ENCODE data around the gene IYD. TPM values are rescaled to one million over a fixed set of nuclear protein-coding genes. Genes with fewer than 3 reads are reported as not detected.

Gene IYD
- total and polyA plus RNA-seq, 10 of the 15 experiments (the other 5 are each of a cell fraction or from before 2014, with no cell fraction given), result 0.07 TPM; not detected in 9

DNA sequence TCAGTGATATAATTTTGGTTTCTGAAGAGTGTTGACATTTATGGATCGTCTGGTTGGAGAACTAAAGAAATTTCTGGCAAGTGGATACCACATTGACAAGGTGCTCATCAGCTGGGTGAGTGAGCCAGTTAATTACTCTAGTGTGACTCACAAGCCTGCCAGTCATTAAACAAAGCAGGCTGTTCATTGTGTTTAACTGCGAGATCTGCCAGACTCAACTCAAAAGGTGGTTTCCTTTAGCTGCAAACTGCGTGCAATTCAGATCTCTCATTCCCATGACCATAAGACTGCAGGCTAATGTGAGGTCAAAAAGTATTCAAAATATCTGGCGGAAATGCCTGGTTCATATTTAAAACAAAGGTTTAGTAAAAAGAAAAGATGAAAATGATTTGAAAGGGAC is 32.5 kb upstream of the IYD start (continued):
- TF ChIP-seq, protein P1, sequence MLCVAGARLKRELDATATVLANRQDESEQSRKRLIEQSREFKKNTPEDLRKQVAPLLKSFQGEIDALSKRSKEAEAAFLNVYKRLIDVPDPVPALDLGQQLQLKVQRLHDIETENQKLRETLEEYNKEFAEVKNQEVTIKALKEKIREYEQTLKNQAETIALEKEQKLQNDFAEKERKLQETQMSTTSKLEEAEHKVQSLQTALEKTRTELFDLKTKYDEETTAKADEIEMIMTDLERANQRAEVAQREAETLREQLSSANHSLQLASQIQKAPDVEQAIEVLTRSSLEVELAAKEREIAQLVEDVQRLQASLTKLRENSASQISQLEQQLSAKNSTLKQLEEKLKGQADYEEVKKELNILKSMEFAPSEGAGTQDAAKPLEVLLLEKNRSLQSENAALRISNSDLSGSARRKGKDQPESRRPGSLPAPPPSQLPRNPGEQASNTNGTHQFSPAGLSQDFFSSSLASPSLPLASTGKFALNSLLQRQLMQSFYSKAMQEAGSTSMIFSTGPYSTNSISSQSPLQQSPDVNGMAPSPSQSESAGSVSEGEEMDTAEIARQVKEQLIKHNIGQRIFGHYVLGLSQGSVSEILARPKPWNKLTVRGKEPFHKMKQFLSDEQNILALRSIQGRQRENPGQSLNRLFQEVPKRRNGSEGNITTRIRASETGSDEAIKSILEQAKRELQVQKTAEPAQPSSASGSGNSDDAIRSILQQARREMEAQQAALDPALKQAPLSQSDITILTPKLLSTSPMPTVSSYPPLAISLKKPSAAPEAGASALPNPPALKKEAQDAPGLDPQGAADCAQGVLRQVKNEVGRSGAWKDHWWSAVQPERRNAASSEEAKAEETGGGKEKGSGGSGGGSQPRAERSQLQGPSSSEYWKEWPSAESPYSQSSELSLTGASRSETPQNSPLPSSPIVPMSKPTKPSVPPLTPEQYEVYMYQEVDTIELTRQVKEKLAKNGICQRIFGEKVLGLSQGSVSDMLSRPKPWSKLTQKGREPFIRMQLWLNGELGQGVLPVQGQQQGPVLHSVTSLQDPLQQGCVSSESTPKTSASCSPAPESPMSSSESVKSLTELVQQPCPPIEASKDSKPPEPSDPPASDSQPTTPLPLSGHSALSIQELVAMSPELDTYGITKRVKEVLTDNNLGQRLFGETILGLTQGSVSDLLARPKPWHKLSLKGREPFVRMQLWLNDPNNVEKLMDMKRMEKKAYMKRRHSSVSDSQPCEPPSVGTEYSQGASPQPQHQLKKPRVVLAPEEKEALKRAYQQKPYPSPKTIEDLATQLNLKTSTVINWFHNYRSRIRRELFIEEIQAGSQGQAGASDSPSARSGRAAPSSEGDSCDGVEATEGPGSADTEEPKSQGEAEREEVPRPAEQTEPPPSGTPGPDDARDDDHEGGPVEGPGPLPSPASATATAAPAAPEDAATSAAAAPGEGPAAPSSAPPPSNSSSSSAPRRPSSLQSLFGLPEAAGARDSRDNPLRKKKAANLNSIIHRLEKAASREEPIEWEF (IDR thresholded peaks at IDR 0.05; ENCODE audit: insufficient replicate concordance, low read depth, low read length), result peak; percentile 38
- peak; percentile 43; the same call in 1 of the 3 replicates for TF ChIP-seq POU2F2 (IDR thresholded peaks at IDR 0.05; ENCODE audit: borderline replicate concordance, low read depth, low read length)
- TF ChIP-seq ZNF217 (IDR thresholded peaks at IDR 0.05), result peak; percentile 93; the same call in 1 of the 2 replicates
- peak; percentile 83 for TF ChIP-seq NR2F1 (conservative IDR thresholded peaks at IDR 0.05)
- TF ChIP-seq SREBF1 (IDR thresholded peaks at IDR 0.05; ENCODE audit: low read length), result peak; percentile 50; the same call in 1 of the 2 replicates
- peak; percentile 58 for TF ChIP-seq NBN (IDR thresholded peaks at IDR 0.05)
- TF ChIP-seq IKZF2 (IDR thresholded peaks at IDR 0.05), result peak; percentile 37 to 76; a peak in 1 of 4 replicates
- TF ChIP-seq, protein P2, sequence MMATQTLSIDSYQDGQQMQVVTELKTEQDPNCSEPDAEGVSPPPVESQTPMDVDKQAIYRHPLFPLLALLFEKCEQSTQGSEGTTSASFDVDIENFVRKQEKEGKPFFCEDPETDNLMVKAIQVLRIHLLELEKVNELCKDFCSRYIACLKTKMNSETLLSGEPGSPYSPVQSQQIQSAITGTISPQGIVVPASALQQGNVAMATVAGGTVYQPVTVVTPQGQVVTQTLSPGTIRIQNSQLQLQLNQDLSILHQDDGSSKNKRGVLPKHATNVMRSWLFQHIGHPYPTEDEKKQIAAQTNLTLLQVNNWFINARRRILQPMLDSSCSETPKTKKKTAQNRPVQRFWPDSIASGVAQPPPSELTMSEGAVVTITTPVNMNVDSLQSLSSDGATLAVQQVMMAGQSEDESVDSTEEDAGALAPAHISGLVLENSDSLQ (IDR thresholded peaks at IDR 0.05), result peak; percentile 94
- peak; percentile 99 for TF ChIP-seq MTA2 (IDR thresholded peaks at IDR 0.05; ENCODE audit: low read depth)
- no peak for TF ChIP-seq MYB (IDR thresholded peaks at IDR 0.05; ENCODE audit: borderline replicate concordance, low read depth, low read length)
- TF ChIP-seq ETV6 (conservative IDR thresholded peaks at IDR 0.05 in 1 of 2, IDR thresholded peaks at IDR 0.05 in 1 of 2; ENCODE audit: borderline replicate concordance in 1 of 2, low read depth in 1 of 2), result no peak
- TF ChIP-seq ATF7 (IDR thresholded peaks at IDR 0.05; ENCODE audit: low read depth), result peak; percentile 69
- TF ChIP-seq, protein P3, sequence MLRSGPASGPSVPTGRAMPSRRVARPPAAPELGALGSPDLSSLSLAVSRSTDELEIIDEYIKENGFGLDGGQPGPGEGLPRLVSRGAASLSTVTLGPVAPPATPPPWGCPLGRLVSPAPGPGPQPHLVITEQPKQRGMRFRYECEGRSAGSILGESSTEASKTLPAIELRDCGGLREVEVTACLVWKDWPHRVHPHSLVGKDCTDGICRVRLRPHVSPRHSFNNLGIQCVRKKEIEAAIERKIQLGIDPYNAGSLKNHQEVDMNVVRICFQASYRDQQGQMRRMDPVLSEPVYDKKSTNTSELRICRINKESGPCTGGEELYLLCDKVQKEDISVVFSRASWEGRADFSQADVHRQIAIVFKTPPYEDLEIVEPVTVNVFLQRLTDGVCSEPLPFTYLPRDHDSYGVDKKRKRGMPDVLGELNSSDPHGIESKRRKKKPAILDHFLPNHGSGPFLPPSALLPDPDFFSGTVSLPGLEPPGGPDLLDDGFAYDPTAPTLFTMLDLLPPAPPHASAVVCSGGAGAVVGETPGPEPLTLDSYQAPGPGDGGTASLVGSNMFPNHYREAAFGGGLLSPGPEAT (IDR thresholded peaks at IDR 0.05; ENCODE audit: low read depth), result peak; percentile 93
- no peak for TF ChIP-seq FOS (IDR thresholded peaks at IDR 0.05; ENCODE audit: borderline replicate concordance, extremely low read depth, insufficient read length)
- 0 out of 2 replicates have a peak, but pooled peaks have one; percentile 42 for TF ChIP-seq MXI1 (IDR thresholded peaks at IDR 0.05; ENCODE audit: low read depth, low read length)
- peak; percentile 72; the same call in 1 of the 2 replicates for TF ChIP-seq BMI1 (IDR thresholded peaks at IDR 0.05; ENCODE audit: borderline replicate concordance)
- 0 out of 2 replicates have a peak, but pooled peaks have one; percentile 20 for TF ChIP-seq JUNB (IDR thresholded peaks at IDR 0.05)
- peak; percentile 52; the same call in 1 of the 2 replicates for TF ChIP-seq CHD2 (IDR thresholded peaks at IDR 0.05; ENCODE audit: borderline replicate concordance, low read depth, low read length)
- peak; percentile 68 to 70; a peak in 3 of 4 replicates for TF ChIP-seq BHLHE40 (IDR thresholded peaks at IDR 0.05; ENCODE audit: borderline replicate concordance in 1 of 2, low read depth in 2 of 2, low read length in 1 of 2)
- TF ChIP-seq, protein P4, sequence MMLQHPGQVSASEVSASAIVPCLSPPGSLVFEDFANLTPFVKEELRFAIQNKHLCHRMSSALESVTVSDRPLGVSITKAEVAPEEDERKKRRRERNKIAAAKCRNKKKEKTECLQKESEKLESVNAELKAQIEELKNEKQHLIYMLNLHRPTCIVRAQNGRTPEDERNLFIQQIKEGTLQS (IDR thresholded peaks at IDR 0.05; ENCODE audit: borderline replicate concordance, extremely low read depth, low read depth, low read length), result no peak
